GM19351 (cell line): ENCODE data around the gene PTPRN2.

Source experiments
- ATAC-seq: cut with Tn5 transposase; IDR thresholded peaks from one replicate; pipeline ENCODE4 v1.9.1; 2021; ENCODE audit warnings: mild to moderate bottlenecking, moderate library complexity; ENCODE audit not compliant: unreplicated experiment

PTPRN2 gene

GRCh38 chr7:157768198-157768597 lies 819.4 kb downstream of the PTPRN2 start:
- ATAC-seq, result no peak

DNA sequence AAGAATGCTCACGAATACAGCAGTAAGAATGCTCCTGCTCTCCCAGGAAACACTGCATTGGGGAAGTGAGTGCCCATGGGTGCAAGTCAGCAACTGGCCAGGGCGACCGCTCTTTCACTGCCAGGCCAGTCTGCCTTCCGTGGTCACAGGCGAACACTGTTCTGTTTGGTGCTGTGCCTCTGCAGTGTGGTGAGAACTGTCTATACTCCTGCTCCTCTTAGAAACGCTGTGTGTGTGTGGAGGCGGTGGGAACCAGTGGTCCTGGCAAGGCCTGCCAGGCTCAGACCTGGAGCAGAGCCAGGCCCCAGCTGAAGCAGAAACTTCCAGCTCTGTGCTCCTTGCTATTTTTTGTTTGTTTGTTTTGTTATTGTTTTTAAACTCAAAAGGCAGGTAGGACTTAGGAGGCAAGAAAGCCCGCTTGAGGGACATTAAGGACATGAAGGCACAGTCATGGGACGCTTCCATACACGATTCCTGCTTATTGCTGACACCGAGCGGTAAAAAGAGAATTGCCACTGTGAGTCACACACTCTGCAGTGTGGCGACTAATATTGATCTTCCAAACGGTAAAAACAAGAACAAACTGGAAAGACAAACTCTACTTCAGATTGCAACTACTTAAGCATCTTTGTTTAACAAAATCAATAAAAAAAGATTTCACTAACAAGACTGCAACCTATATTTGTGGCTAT lies 820.0 kb downstream of the PTPRN2 start:
- ATAC-seq, result no peak

DNA sequence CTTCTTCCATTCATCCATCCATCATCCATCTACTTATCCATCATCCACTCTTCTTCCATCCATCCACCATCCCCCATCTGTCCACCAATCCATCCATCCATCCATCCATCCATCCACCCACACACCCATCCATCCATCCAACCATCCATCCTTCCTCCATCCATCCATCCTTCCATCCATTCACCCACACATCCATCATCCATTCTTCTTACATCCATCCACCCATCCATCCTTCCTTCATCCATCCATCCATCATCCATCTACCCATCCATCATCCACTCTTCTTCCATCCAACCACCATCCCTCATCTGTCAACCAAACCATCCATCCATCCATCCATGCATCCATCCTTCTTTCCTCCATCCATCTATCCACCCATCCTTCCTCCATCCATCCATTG lies 821.5 kb downstream of the PTPRN2 start:
- no peak for ATAC-seq

DNA sequence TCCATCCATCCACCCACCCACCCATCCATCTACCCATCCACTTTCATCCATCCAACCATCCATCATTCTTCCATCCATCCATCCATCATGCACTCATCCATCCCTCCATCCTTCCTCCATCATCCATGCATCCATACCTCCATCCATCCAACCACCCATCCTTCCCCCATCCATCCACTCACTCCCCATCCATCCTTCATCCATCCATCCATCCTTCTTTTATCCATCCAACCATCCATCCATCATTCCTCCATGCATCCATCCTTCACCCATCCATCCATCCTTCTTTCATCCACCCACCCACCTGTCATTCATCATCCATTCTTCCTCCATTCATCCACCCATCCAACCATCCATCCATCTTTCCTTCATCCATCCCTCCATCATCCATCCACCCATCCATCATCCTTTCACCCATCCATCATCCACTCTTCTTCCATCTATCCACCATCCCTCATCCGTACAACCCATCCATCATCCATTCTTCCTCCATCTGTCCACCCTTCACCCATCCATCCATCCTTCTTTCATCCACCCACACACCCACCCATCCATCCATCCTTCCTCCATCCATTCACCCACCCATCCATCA lies 822.6 kb downstream of the PTPRN2 start:
- no peak for ATAC-seq

DNA sequence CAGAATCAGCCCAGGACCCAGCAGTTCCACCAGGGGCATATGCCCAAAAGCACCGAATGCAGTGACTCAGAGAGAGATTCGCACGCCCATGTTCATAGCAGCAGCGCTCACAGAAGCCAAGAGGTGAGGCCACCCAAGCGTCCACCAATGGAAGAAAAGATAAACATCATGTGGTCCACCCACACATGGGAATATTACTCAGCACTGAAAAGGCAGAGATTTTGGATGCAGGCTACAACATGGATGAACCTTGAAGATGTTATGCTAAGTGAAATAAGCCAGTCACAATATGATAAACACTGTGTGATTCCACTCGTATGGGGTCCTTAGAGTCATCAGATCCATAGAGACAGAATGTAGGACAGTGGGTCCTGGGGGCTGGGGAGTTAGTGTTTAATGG lies 823.4 kb downstream of the PTPRN2 start:
- ATAC-seq, result no peak

- no peak for ATAC-seq
These were observed 824.2 kb downstream of the PTPRN2 start for GRCh38 chr7:157763279-157764000.

DNA sequence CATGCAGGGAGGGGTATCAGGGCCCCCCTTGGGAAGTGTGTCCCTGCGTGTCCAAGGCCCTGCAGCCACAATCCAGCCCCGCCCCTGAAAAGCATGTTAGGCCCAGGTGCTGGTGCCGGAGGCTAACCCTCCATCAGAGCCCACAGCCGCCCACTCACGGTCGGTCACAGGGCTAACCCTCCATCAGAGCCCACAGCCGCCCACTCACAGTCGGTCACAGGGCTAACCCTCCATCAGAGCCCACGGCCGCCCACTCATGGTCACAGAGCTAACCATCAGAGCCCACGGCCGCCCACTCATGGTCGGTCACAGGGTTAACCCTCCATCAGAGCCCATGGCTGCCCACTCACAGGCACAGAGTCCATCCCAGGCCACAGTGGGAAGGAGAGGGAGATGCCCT lies 824.8 kb downstream of the PTPRN2 start:
- no peak for ATAC-seq

DNA sequence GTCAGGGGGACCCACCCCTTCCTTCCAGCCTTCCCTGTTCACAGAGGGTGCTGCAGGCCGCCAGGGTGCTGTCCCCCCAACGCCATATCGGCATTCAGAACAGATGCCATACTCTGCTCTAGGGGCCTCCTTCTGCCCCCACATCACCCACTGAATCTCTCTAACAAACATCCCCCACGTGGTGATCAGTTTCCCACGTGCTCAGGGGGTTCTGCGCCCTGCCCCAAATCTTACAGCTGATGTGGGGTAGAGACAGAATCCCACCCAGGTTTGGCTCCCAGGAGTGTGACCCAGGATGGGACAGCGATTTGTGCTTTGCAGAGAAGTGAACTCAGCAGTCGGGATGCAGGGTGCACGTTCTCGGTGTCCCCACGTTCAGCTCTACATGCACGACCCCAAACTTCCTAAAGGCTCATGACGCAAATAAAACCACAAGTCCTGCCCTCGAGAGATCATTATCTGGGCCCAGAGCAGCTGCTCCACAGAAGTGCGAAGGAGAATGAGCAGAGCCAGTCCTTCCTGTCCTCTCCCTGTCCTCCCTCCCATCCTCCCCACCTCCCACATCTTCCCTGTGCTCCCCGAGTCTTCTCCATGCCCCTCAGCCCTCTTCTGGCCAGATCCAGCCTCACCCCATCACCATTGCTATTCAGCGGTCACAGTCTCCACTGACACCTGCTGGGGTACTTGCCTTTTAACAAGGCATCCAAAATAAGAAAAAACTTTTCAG lies 827.5 kb downstream of the PTPRN2 start:
- no peak for ATAC-seq

GRCh38 chr7:157759246-157759805 lies 828.3 kb downstream of the PTPRN2 start:
- no peak for ATAC-seq

- no peak for ATAC-seq
These were observed 829.0 kb downstream of the PTPRN2 start for GRCh38 chr7:157758468-157759245.

DNA sequence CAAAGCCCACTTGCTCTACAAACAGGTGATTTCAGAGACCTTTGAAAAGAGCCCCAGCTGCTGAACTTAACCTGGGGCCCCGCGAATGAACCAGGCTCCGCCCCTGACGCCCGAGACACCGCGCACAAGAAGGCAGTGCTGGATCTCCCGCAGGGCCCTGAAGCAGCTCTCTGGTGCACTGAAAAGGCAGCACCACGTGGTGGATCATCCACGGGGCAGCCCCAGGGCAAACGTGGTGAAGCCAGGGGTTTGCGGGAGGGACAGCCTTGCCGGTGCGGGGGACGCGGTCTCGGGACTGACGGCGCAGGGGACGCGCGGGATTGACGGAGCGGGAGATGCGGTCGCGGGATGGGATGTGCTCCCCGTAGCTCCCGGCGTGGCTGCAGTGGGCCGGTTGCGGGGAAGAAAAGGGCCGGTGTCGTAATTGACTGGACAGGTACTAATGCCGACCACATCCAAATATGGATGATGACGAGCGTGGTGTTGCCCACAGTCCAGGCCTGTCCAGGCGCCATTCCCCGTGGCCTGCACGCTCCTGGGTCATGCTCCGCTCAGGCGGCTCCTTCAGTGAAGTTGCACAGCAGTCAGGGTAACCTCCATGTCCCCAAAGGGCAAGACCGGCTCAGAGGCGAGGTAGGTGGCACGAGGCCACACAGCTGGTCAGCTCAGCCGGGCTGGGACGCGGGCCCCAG lies 829.7 kb downstream of the PTPRN2 start:
- no peak for ATAC-seq

DNA sequence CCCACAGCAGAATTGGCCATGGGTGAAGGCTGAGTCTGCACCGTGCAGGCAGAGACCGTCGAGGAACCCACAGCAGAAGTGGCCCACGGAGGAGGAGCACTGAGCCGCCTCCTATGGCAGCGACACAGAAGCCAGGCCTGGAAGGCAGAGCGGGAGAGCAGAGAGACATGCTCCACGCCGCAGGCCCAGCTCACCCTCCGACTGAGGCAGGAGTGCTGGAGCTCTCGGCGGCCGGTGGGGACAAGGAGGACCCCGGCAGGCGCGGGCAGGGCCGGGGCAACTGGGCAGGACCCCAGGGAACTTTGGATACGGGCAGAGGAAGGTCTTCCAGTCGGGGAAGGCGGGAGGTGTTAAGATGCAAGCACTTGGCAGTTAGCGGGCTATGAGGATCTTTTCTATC lies 830.4 kb downstream of the PTPRN2 start:
- ATAC-seq, result no peak

DNA sequence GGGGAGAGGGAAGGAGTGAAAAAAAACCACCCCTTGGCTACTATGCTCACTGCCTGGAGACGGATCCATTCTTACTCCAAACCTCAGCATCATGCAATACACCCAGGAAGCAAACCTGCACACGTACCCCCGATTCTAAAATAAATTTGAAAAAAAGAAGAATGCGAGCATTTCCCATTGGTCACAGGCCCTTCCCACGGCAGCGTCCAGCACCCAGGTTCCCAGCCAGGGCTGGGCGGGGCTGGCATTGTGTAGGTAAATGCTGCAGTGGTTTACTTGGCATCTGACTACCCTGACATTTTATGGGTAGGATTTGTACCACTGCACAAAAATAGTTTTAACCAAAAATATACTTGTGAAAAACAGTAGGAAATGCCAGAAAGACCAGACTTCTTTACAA lies 831.9 kb downstream of the PTPRN2 start:
- no peak for ATAC-seq

GRCh38 chr7:157754416-157754790 lies 833.2 kb downstream of the PTPRN2 start:
- no peak for ATAC-seq

DNA sequence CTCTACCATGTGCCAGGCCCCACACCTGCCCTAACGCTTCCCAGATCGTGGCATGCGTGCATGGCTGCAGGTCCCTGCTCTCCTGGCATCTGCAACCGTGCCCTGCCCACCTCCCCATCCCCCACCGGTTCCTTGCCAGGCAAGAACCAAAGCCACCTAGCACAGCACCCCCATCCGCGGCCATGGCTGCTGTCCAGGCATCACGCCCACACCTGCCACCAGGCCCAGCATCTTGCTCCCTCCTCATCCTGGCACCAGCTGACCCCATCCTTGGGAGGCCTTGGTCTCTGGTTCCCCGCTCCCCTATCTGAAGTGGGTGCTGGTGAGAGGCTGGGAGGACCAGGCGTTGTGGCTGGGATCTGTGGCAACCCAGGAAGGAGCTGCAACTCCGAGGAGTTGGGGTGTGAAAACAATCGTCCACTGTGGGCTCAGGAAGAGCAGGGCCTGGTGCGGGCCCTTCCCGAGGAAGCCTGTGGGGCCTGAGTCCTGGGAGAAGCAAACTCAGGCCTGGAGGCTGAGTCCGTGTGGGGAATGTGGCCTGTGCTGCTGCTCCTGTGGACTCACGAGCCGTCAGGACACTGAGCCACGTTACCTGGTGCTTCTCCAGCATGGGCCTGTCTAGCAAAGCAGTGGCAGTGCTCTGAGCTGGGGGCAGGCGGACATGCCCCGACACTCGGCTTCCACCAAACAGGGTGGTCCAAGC lies 833.8 kb downstream of the PTPRN2 start:
- no peak for ATAC-seq

DNA sequence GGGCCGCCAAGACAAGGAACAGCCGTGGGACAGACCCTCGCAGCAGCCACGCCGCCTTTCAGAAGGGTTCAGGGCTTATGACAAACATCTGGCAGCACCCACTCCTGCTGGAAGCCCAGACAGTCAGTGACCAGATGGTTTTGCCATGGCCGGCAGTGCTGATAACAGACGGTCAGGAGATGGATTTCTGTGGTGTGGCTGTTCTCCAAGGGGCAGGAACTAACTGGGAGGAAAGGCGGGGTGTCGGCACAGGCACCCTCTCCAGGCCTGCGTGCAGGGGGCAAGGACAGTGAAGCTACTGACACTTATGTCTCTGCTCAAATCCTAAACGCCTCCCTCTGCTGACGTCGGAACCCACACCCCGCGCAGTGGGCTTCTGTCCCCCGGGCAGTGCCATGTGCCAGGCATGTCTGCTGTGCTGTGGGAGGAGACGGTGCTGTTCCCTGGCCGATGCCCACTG lies 834.8 kb downstream of the PTPRN2 start:
- ATAC-seq, result no peak

GRCh38 chr7:157751951-157752673 lies 835.5 kb downstream of the PTPRN2 start:
- ATAC-seq, result no peak

- no peak for ATAC-seq
These were observed 836.2 kb downstream of the PTPRN2 start for GRCh38 chr7:157751406-157751805.

- no peak for ATAC-seq
These were observed 837.3 kb downstream of the PTPRN2 start for GRCh38 chr7:157750291-157750690.
